Measurements from ENCODE around the gene HPN.
"Not testable (repeated sequence)": the region's sequence is repeated elsewhere in the genome, so short reads cannot be mapped to it uniquely, and the experiment has no call there.

Gene HPN

DNA sequence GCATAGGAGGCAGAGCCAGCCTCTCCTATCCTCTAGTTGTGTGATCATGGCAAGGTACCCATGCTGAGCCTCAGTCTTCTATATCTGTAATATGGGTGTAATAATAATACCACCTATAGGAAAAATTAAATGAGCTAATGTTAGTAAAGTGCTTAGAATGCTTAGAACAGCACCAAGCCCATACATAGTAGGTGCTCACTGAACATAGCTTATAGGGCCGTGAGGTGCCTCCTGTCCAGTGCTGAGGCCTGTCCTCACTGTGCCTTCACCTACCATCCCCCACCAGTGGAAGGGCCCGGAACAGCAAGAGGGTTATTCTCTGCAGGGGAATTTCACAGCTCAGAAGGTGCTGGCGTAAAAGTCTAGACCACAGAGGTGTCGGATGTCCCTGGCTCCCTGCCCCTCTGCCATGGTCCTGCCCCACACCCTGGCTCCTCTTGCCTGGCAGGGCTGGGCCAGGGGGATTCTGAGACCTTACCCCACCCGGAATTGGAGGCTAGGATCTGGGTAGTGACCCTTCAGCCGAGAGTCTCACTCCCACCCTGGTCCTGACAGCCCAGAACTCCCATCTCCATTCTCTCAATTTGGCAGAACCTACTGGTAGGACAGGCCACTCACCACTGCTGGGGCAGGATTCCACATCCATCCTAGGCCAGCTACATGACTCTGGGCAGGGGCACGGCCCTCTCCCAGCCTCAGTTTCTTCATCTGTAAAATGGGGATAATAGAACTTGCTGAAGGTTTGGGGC, 13.5 kb upstream of the HPN start:
- Histone ChIP-seq H3K36me3 (ENCODE audit: insufficient read depth, low read length) (peaks cover 19% of the 10 kb centered on the region), H3K9ac (ENCODE audit: low read depth, low read length) (no peak overlapping the region), H3K4me1 (ENCODE audit: insufficient read depth, low read length) (peaks cover 10% of the 10 kb centered on the region; the same call in 1 of the 2 replicates), H3K9me3 (ENCODE audit: control insufficient read depth, insufficient read depth, low read length) (no peaks in the 10 kb centered on the region)

DNA sequence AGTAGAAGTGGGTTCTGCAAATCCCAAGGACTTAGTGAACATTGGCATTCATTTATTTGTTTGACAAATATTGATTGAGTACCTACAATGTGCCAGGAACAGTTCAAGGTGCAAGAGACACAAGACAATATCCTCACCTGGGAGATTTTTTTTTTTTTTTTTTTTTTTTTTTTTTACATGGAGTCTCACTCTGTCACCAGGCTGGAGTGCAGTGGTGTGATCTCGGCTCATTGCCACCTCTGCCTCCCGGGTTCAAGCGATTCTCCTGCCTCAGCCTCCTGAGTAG, 13.0 kb upstream of the HPN start:
- not testable (repeated sequence) for H3K4me1 ChIP-seq (ENCODE audit: insufficient read depth, low read length); H3K9ac ChIP-seq (ENCODE audit: low read depth, low read length); H3K9me3 ChIP-seq (ENCODE audit: control insufficient read depth, insufficient read depth, low read length)
- H3K36me3 ChIP-seq (ENCODE audit: insufficient read depth, low read length): peaks cover 19% of the 10 kb centered on the region

DNA sequence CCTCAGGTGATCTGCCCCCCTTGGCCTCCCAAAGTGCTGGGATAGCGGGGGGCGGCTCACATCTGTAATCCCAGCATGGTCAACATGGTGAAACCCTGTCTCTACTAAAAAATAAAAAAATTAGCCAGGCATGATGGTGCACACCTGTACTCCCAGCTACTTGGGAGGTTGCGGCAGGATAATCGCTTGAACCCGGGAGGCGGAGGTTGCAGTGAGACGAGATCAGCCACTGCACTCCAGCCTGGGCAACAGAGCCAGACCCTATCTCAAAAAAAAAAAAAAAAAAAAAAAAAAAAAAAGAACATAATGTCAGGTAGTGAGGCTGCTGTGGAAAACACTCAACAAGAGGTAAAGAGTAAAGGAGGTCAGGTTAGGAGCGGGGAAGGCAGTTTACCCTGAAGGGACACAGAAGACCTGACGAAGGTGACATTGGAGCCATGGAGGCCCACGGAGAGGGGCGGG, 12.2 kb upstream of the HPN start:
- not testable (repeated sequence) for H3K9me3 ChIP-seq (ENCODE audit: control insufficient read depth, insufficient read depth, low read length); H3K9ac ChIP-seq (ENCODE audit: low read depth, low read length); H3K4me1 ChIP-seq (ENCODE audit: insufficient read depth, low read length)
- peaks cover 14% of the 10 kb centered on the region for H3K36me3 ChIP-seq (ENCODE audit: insufficient read depth, low read length)

- peaks cover 10% of the 10 kb centered on the region; the same call in 1 of the 2 replicates for H3K4me1 ChIP-seq (ENCODE audit: insufficient read depth, low read length)
- H3K9ac ChIP-seq (ENCODE audit: low read depth, low read length): peak overlapping the region; percentile 57; the same call in 1 of the 2 replicates
- no peaks in the 10 kb centered on the region for H3K9me3 ChIP-seq (ENCODE audit: control insufficient read depth, insufficient read depth, low read length)
- peaks cover 12% of the 10 kb centered on the region for H3K36me3 ChIP-seq (ENCODE audit: insufficient read depth, low read length)
These were observed 11.7 kb upstream of the HPN start for GRCh38 chr19:35029737-35030256.

GRCh38 chr19:35030257-35031071, 11.1 kb upstream of the HPN start, which contains the start of gene SCN1B:
Gene SCN1B (plus strand): TSS chr19:35030470. CDS start chr19:35030821, 351 bp downstream.
- Histone ChIP-seq H3K36me3 (ENCODE audit: insufficient read depth, low read length) (peaks cover 12% of the 10 kb centered on the region), H3K9ac (ENCODE audit: low read depth, low read length) (peak within 1 kb of the TSS; percentile 74), H3K4me1 (ENCODE audit: insufficient read depth, low read length) (peaks cover 10% of the 10 kb centered on the region; the same call in 1 of the 2 replicates), H3K9me3 (ENCODE audit: control insufficient read depth, insufficient read depth, low read length) (no peaks in the 10 kb centered on the region)

DNA sequence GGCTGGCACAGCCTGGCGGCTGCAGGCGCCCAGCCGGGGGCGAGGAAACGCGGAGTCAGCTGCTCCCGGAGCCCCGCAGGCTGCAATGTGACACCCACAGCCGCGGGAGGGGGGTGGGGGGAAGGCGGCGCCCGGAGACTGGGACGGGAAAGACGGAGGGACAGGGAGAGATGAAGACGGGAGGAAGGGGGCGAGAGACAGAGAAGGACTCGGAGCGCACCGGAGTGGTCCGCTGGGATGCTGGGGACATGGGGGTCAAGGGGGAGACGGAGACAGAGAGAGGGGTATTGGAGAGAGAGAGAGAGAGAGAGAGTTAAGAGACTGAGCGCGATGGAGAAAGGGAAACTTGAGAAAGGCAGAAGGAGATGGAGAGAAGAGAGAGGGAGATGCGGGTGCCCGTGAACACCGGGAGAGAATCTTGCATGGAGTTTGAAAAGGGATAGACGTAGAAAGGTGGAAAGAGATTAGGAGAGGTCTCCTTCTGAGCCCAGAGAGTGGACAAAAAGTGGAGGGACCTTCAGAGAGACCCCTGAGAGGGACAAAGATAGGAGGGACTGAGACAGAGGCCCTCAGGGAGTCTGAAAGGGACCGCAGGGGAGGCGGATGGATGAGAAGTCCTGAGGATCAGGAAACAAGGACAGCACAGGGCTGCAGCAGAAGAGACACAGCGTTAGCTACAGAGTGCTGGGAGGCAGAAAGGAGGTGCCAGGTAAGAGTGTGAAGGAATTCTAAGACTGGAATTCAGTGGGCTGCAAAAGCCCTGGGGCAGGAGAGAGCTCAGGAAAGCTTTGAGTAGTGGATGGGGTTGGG, 10.2 kb upstream of the HPN start:
- H3K4me1 ChIP-seq (ENCODE audit: insufficient read depth, low read length): peaks cover 10% of the 10 kb centered on the region; the same call in 1 of the 2 replicates
- no peaks in the 10 kb centered on the region for H3K9me3 ChIP-seq (ENCODE audit: control insufficient read depth, insufficient read depth, low read length)
- H3K9ac ChIP-seq (ENCODE audit: low read depth, low read length): peak overlapping the region; percentile 74
- peaks cover 12% of the 10 kb centered on the region for H3K36me3 ChIP-seq (ENCODE audit: insufficient read depth, low read length)

GRCh38 chr19:35032356-35032865, 9.1 kb upstream of the HPN start:
- peaks cover 3% of the 10 kb centered on the region; the same call in 1 of the 2 replicates for H3K36me3 ChIP-seq (ENCODE audit: insufficient read depth, low read length)
- H3K4me1 ChIP-seq (ENCODE audit: insufficient read depth, low read length): peaks cover 10% of the 10 kb centered on the region; the same call in 1 of the 2 replicates
- no peaks in the 10 kb centered on the region for H3K9me3 ChIP-seq (ENCODE audit: control insufficient read depth, insufficient read depth, low read length)
- H3K9ac ChIP-seq (ENCODE audit: low read depth, low read length): no peak overlapping the region

DNA sequence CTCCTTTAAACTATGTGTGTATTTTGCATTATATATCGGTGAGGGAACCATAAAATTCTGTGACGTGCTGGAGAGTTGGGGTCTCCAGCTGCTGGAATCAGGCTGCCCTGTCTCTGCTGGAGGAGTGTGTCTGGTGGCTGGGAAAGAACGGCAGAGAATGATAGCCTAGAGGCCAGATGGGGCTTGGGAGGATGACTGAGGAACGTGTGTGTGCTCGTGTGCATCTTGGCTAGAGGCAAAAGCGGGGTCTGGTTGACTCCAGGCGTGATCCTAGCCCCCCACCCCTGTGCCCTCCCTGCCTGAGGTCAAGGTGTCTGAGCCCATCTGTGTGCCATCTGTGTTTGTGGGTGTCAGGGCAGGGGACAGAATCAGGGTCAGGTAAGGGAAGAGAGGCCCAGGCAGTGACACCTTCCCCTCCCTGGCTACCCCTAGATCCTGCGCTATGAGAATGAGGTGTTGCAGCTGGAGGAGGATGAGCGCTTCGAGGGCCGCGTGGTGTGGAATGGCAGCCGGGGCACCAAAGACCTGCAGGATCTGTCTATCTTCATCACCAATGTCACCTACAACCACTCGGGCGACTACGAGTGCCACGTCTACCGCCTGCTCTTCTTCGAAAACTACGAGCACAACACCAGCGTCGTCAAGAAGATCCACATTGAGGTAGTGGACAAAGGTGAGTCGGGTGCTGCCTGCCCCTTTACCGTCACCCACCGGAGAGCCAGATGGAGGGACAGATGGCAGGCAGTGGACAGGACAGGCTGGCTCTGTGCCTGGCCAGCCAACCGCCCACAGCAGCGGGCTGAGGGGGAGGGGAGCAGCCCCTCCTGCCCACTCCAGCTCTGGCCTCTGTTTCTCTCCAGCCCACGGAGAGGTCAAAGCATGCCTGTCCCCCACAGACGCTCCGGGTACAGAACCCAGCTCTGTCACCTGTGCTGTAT, 8.2 kb upstream of the HPN start:
- peaks cover 10% of the 10 kb centered on the region; the same call in 1 of the 2 replicates for H3K4me1 ChIP-seq (ENCODE audit: insufficient read depth, low read length)
- no peak overlapping the region for H3K9ac ChIP-seq (ENCODE audit: low read depth, low read length)
- no peaks in the 10 kb centered on the region; the same call in 1 of the 2 replicates for H3K36me3 ChIP-seq (ENCODE audit: insufficient read depth, low read length)
- H3K9me3 ChIP-seq (ENCODE audit: control insufficient read depth, insufficient read depth, low read length): no peaks in the 10 kb centered on the region

DNA sequence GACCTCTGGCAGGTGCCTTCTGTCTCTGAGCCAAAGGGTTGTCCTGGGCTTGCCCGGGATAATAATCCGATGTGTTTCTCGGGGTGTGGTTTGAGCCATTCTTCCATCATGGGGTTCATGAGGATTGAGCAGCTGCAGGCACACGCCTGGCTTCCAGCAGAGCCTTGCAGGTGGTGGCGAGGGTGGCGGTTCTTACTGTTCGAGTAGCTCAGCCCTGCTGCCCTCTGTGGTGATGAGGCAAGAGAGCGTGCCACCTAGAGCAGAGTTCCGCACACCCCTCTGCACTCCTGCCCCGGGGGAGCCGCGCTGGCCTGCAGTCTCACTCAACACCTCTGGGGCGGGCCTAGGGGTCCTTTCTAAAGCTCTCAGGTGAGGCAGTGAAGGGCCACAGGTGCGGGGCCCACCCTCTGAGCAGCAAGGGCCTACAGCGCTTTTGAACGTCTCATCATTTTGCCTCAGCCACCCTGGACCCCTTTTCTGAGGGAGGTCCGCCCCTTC, 7.5 kb upstream of the HPN start:
- H3K9me3 ChIP-seq (ENCODE audit: control insufficient read depth, insufficient read depth, low read length): no peaks in the 10 kb centered on the region
- H3K36me3 ChIP-seq (ENCODE audit: insufficient read depth, low read length): no peaks in the 10 kb centered on the region
- no peak overlapping the region for H3K9ac ChIP-seq (ENCODE audit: low read depth, low read length)
- H3K4me1 ChIP-seq (ENCODE audit: insufficient read depth, low read length): peaks cover 10% of the 10 kb centered on the region; the same call in 1 of the 2 replicates

GRCh38 chr19:35034588-35035382, 6.7 kb upstream of the HPN start:
- Histone ChIP-seq H3K4me1 (ENCODE audit: insufficient read depth, low read length) (peaks cover 10% of the 10 kb centered on the region; the same call in 1 of the 2 replicates), H3K36me3 (ENCODE audit: insufficient read depth, low read length) (no peaks in the 10 kb centered on the region), H3K9me3 (ENCODE audit: control insufficient read depth, insufficient read depth, low read length) (no peaks in the 10 kb centered on the region), H3K9ac (ENCODE audit: low read depth, low read length) (no peak overlapping the region)

- no peaks in the 10 kb centered on the region for H3K36me3 ChIP-seq (ENCODE audit: insufficient read depth, low read length)
- peaks cover 3% of the 10 kb centered on the region; the same call in 1 of the 2 replicates for H3K4me1 ChIP-seq (ENCODE audit: insufficient read depth, low read length)
- no peaks in the 10 kb centered on the region for H3K9me3 ChIP-seq (ENCODE audit: control insufficient read depth, insufficient read depth, low read length)
- no peak overlapping the region for H3K9ac ChIP-seq (ENCODE audit: low read depth, low read length)
These were observed 3.6 kb upstream of the HPN start for GRCh38 chr19:35037716-35038622.

Measured in ES-I3 (cell line).